Breast epithelium (tissue), 3 donors: ENCODE results near the gene CDC20B.

Experiments
- CTCF ChIP-seq, 3 donors: fragments of 450-650 bp; IDR thresholded peaks; one replicate each; pipeline ENCODE4 v1.5.1; 2016 to 2017; ENCODE audit warnings: antibody characterized with exemption in 3 of 3, mild to moderate bottlenecking in 3 of 3, moderate library complexity in 3 of 3
- POLR2A ChIP-seq: fragments of 450-650 bp; IDR thresholded peaks from one replicate; pipeline ENCODE4 v1.6.1; 2016; ENCODE audit warnings: antibody characterized with exemption, mild to moderate bottlenecking, moderate library complexity
- POLR2AphosphoS5 ChIP-seq, 3 donors: sonication (generic); formaldehyde crosslinking; IDR thresholded peaks; one replicate each; pipeline ENCODE4 v1.6.1; 2017; ENCODE audit warnings: antibody characterized with exemption in 3 of 3

- TF ChIP-seq POLR2A (no peak), POLR2AphosphoS5 (IDR thresholded peaks at IDR 0.05) (no peak), CTCF (IDR thresholded peaks at IDR 0.05) (no peak)
These were observed 102.0 kb downstream of the CDC20B start for GRCh38 chr5:55070968-55071367.
